ENCODE data around the gene MORC2. TPM values are rescaled to one million over a fixed set of nuclear protein-coding genes. Genes with fewer than 3 reads are reported as not detected.
A peak's percentile ranks its signal among the peaks of the same experiment; 100 is the strongest.

Gene MORC2
- total RNA-seq, 1 donor from 2014 or later = 14.9 TPM

GRCh38 chr22:30922151-30922611 lies 46.4 kb downstream of the MORC2 start:
- DNase-seq (ENCODE audit: low read depth in 2 of 2) = peak; percentile 60 to 74

GRCh38 chr22:30921108-30921507 lies 47.5 kb downstream of the MORC2 start:
- no peak for DNase-seq (ENCODE audit: low read depth in 2 of 2)

DNA sequence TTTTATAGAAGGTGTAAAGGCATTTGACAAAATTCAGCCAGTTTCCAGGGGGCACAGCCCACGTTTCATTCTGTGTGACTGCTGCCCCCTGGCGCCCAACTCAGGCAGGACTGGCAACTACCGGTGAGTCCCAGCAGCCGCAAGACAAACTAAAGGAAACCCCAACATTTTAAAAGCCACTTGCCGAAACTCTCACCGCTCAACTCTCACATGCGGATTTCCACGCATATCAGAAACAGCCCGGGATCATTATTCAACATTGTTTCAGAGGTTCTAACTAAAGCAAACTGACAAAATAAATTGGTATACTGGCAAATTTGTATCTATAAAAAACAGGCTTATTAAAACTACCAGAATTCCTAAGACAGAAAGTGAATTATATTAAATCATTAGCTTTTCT lies 48.2 kb downstream of the MORC2 start:
- peak; percentile 73 to 78 for DNase-seq (ENCODE audit: low read depth in 2 of 2)

DNA sequence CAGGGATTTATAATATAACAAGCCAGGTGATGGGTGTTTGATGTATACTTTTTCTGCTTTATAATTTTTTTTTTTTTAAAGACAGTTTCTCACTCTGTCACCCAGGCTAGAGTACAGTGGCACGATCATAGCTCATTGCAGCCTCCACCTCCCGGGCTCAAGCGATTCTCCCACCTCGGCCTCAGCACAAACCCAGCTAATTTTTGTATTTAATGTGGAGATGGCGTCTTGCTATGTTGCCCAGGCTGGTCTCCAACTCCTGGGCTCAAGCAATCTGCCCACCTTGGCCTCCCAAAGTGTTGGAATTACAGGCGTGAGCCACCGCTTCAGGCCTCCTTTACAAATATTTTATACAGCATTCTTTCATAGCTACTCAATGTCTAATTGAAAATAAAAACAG lies 48.6 kb downstream of the MORC2 start:
- no peak for DNase-seq (ENCODE audit: low read depth in 2 of 2)

- DNase-seq (ENCODE audit: low read depth in 2 of 2) = no peak
These were observed 49.8 kb downstream of the MORC2 start for GRCh38 chr22:30918761-30919160.

DNA sequence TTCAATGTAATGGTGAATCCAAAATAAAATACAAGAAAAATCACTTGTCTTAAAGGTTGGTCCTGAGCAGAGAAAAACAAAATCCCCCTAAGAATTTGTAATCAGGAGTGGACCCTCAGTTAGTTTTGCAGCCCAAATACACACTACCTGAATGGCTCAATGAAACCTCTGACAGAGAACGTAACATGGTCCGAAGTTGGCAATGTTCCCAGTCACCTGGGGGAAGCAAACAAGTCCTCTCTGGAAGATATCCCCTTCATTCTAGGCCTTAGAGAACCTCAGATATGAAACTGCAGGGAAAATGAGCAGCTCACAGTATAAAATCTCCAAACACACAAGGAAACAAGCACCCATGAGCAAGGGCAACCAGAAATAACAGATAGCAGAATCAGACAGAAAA lies 58.2 kb downstream of the MORC2 start:
- no peak for DNase-seq (ENCODE audit: low read depth in 2 of 2)

DNA sequence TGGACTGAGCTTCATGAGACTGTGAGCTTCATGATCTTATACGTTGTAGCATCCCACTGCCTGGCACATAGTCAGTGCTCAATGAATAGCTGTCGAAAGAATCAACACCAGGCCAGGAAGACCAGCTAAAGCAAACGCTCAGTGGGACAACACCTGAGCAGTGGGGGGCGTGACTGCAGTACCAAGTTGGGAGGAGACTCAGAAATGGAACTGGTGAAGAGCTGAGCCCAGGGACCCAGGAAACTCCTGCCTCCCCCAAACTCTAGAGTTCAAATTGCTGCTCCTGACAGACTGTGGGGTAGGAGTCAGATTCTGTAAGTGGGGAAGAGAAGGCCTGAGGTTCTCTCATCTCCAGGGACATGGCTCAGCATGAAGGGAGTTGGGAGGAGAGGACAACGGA lies 59.3 kb downstream of the MORC2 start:
- no peak for DNase-seq (ENCODE audit: low read depth in 2 of 2)

- DNase-seq (ENCODE audit: low read depth in 2 of 2) = no peak
These were observed 60.5 kb downstream of the MORC2 start for GRCh38 chr22:30908051-30908461.

GRCh38 chr22:30906946-30907345 lies 61.6 kb downstream of the MORC2 start:
- DNase-seq (ENCODE audit: low read depth in 2 of 2) = no peak

- DNase-seq (ENCODE audit: low read depth in 2 of 2) = no peak
These were observed 62.2 kb downstream of the MORC2 start for GRCh38 chr22:30906411-30906810.

DNA sequence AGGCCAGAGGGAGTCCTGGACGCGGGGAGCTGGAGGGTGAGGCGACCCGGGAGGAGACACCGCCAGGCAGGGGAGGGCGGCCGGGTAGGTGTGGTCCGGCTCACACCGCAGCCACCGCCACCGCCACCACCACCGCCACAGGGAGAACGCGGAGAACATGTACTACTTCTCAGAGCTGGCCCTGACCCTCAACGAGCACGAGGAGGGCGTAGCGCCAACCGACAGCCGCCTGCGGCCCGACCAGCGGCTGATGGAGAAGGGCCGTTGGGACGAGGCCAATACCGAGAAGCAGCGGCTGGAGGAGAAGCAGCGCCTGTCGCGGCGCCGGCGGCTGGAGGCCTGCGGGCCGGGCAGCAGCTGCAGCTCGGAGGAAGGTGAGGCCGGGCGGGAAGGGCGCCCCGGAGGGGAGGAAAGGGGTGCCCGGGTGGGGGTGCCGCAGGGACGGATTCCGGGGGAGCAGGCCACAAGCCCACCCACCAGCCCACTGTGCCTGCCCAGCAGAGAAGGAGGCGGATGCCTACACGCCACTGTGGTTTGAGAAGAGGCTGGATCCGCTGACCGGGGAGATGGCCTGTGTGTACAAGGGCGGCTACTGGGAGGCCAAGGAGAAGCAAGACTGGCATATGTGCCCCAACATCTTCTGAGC lies 62.8 kb downstream of the MORC2 start:
- DNase-seq (ENCODE audit: low read depth in 2 of 2) = no peak

DNA sequence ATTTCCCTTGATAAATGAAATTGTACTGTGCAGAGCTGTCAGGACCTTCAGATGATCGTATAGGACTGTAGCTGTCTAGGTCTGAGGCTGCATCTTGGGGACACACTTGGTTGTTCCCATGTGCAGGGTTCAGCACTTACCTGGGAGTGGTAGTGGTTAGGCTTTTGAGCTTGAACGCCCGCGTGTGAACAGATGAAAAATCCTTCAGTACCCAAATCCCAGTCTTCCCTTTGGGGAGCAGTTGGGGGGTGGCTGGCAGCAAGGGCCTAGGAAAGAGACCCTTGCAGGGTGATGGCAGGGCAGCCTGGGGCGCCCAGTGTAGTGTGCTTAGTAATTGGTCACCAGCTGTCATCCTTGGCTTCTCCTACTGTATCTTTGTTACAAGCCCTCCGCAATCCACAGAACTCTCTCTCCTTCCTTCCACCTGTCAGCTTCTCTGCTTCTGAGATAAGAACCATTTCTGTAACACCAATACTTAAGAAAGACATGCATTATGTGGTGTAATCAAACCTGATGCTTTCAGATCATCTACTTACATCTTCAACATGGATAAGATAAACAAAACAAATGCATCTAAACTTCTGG lies 64.6 kb downstream of the MORC2 start:
- DNase-seq (ENCODE audit: low read depth in 2 of 2) = no peak

DNA sequence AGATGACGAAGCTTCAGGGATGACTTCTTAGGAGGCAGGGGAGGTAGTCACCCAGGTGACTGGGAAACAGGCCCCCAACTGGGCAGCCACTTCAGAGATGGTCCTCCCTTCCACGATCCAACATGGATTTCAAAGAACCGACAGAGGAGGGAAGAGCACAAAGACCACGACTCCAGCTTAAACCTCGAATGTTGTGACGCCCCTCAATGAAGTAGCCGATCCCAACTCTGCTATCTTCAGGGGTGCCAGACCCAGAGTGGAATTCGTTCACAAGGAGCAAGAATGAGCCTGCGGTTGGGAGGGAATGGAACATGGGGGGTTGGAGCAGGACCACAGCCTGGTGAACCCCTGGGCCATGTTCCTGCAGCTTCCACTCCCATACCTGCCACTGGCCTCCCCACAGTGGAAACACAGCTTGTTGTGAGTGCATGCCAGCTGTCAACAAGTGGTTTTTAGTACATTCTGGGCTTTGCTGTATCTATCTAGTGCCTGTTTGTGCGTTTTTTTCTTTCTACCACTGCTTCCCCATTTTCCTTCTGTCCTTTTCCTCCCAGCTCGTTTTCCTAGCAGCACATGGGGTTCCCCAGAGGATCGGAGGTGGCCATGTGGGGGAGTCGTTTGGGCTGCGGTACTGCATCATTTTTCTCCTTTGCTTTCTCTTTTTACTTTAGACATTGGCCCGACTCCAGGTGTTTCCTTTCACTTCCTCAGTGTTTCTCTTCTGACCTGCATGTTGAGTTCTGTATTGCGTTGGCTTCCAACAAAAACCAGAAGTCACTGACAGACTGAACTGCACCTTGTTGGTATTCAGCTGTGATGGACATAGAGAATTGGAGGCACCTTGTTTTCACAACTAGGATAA lies 65.8 kb downstream of the MORC2 start:
- no peak for DNase-seq (ENCODE audit: low read depth in 2 of 2)

DNA sequence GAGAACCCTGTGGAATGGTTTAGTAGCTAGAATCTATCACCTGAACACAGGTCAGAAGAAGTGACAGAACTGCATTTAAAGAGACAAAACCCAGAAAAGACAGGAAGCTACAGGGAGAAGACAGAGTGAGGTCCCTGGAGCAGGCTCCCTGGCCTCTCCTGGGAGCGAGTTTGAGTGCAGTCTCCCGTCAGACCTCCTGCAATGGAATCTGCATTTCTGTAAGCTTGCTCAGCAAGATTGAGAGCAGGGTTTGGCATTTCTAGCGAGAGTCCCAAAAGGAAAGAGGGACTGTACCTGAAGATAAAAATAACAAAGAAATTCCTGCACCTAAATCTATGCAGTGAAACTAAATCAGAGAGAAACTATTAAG lies 74.2 kb downstream of the MORC2 start:
- no peak for DNase-seq (ENCODE audit: low read depth in 2 of 2)

DNA sequence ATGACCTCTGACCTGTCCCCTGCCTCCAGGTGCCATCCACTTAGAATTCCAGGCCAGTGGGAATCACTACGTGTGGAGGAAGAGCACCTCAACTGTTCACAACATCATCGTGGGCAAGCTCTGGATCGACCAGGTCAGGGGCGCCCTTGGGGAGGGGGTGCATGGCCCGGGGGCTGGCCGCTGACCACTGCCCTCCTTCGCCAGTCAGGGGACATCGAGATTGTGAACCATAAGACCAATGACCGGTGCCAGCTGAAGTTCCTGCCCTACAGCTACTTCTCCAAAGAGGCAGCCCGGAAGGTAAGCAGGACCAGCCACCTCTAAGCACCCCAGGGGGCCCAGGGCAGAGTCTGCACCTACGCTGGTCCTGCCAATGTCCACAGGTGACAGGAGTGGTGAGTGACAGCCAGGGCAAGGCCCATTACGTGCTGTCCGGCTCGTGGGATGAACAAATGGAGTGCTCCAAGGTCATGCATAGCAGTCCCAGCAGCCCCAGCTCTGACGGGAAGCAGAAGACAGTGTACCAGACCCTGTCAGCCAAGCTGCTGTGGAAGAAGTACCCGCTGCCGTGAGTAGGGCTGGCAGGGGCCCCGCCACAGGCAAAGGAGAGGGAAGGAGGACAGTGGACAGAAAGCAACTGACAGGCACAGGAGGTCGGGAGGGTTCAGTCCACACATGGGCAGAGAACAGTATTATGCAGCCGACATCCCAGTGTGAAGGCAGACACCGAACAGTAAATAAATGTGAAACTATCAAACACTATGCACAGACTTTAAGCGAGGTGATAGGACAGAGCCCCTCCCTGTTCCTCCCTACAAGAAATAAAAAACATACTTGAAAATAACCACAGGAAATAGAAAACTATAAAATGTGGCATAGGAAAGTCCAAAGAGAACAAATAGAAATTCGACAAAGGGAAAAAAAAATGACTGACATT lies 74.9 kb downstream of the MORC2 start:
- no peak for DNase-seq (ENCODE audit: low read depth in 2 of 2)

DNA sequence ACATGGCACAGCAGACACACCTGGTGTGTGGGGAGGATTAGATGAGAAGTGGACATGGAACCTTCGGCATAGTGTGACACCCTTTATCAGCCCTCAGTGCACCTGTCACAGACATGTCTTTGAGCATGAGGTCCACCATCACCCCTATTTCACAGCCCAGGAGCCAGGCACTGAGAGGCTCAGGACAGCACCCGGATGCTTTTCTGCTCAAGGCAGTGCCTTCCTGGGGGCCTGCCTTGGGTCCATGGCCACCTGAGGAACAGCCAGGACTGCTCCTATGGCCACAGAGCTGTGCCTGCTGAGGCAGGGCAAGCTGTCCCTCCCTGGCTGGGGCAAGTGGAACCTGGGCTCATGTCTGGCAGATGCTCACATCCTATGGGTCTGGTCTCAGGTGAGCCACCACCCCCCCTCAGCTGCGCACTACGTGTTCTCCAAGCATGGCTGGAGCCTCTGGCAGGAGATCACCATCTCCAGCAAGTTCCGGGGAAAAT lies 75.8 kb downstream of the MORC2 start:
- DNase-seq (ENCODE audit: low read depth in 2 of 2) = no peak

GRCh38 chr22:30892286-30892685 lies 76.3 kb downstream of the MORC2 start:
- no peak for DNase-seq (ENCODE audit: low read depth in 2 of 2)

GRCh38 chr22:30891781-30892180 lies 76.8 kb downstream of the MORC2 start:
- DNase-seq (ENCODE audit: low read depth in 2 of 2) = no peak

GRCh38 chr22:30891443-30891755 lies 77.2 kb downstream of the MORC2 start:
- DNase-seq (ENCODE audit: low read depth in 2 of 2) = no peak

GRCh38 chr22:30890686-30891442 lies 77.7 kb downstream of the MORC2 start:
- peak; percentile 50 to 61 for DNase-seq (ENCODE audit: low read depth in 2 of 2)

DNA sequence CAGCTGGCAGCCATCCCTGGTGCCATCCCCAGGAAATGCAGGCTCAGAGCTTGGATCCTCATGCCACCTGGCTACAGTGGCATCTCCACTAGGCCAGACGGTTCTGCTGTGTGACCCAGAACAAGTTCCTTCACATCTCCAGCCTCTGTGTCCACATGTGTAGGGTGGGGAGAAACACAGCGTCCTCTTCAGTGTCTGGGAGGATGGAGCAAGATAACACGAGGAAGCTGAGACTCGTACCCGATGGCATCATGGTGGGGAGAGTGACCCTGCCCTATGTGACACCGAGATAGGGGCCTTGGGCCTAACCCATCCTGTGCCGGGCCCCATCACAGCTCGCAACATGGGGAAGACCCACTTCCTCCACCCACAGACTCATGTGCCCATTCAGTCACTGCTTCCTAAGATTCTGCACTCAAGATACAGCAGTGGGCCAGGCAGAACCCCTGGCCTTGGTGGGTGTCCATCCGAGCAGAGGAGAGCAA lies 78.5 kb downstream of the MORC2 start:
- no peak for DNase-seq (ENCODE audit: low read depth in 2 of 2)
